Fibroblast of gingiva (primary cell): ENCODE data around the gene CHIA.
"Not testable (repeated sequence)": the region's sequence is repeated elsewhere in the genome, so short reads cannot be mapped to it uniquely, and the experiment has no call there.

Experiments used
- DNase-seq: peaks from one replicate; pipeline ENCODE4 v3.0.0-alpha.2; 2011; ENCODE audit warnings: low read depth

Gene CHIA

GRCh38 chr1:111285879-111286278 is 4.8 kb upstream of the CHIA start:
- no peak for DNase-seq

GRCh38 chr1:111286912-111287311 is 3.7 kb upstream of the CHIA start:
- DNase-seq, result no peak

DNA sequence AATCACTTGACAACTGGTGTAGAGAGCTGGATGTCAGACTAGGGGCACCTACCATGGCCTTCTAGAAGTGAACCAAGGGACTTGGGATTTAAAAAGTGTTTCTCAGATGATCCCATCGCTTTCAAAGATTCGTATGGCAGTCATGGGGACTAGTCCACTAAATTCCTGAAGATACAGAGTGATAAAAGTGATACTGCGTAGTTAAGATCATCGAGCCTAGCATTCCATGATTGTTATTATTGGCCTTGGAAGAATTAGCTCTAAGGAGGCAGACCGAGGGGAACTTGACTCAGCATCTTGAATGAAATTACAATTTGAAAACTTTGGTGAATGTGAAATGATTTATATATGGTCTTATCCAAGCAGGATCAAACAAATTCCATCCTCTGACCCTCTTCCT is 1.3 kb upstream of the CHIA start:
- no peak for DNase-seq

DNA sequence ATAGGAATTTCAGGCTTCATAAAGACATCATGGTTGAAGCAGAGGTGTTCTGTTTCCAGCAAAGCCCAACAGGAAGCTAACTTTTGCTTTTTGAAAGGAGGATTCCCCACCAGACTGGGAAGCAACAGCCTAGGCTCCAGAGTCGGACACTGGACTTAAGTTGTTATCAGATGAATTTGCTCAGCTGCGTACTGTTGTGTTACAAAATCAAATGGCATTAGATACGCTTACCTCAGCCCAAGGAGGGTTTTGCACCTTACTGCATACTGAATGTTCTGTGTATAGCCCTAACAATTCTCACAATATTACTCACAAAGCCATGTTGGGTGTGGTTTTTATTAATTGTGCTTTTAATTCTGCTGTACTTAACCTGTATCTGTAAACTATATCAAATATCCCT is 547 bp upstream of the CHIA start:
- DNase-seq, result no peak

GRCh38 chr1:111294390-111294789 is 3.7 kb downstream of the CHIA start:
- DNase-seq, result no peak

- no peak for DNase-seq
These were observed 11.7 kb downstream of the CHIA start for GRCh38 chr1:111302374-111302773.

- DNase-seq, result no peak
These were observed 19.0 kb downstream of the CHIA start for GRCh38 chr1:111309690-111310089.

GRCh38 chr1:111318523-111318922 is 27.9 kb downstream of the CHIA start:
- DNase-seq, result no peak

DNA sequence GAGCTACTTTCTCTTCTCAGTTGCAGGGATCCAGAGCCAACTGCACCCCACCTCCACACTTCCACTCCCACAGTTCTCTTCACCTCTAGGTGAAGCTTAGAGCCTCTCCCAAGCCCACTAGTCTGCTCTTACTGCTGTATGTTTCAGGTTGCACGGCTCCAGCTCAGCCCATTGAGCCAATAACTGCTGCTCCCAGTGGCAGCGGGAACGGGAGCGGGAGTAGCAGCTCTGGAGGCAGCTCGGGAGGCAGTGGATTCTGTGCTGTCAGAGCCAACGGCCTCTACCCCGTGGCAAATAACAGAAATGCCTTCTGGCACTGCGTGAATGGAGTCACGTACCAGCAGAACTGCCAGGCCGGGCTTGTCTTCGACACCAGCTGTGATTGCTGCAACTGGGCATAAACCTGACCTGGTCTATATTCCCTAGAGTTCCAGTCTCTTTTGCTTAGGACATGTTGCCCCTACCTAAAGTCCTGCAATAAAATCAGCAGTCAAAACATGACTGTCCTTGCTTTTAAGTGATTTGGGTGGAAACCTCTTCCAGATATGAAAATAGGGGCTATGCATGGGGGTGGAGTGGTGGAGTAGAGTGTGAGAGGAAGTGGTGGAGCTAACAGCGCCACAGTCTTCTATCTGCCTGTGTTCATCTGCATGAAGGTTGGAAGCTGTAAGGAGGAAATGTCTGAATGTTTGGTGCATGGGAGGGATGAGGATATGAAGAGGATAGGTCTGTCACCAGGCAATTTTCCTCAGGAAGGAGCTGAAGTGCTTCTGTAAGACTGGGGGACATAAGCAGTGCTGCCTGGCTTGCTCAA is 29.6 kb downstream of the CHIA start:
- DNase-seq, result no peak

DNA sequence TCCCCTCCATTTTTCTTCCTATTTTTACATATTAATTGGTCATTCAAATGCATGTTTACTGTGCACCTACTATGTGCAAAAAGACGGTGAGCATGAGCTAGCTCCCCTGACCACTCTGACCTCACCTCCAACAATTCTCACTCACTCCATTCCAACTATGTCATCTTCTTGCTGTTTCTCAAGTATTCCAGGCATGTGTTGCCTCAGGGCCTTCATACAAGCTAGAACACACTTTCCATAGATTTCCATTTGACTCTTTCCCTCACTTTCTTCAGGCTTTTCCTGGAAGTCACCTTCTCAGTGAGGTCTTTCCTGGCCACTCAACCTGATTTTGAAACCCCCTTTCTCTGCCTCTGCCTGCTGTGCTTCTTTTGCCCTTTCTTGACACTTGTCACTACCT is 32.6 kb downstream of the CHIA start:
- DNase-seq, result no peak

GRCh38 chr1:111332190-111332589 is 41.5 kb downstream of the CHIA start:
- no peak for DNase-seq

DNA sequence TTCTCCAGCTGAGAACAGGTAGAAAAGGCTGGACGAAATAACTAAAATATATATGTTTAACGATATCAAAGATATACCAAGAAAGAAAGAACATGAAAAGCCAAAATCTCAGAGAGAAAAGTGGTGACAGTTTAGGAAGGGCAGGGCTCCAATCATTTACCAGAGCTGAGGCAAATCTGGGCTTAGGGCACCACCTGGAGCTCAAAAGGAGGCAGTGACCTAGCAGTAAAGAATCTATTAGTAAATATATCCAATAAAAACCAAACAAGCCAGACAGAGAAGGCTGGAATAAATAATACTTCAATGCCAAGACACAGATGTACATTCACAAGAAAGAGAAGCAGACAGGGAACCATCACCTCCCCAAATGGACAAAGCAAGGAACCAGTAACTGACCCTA is 43.5 kb downstream of the CHIA start:
- DNase-seq, result peak; percentile 46

DNA sequence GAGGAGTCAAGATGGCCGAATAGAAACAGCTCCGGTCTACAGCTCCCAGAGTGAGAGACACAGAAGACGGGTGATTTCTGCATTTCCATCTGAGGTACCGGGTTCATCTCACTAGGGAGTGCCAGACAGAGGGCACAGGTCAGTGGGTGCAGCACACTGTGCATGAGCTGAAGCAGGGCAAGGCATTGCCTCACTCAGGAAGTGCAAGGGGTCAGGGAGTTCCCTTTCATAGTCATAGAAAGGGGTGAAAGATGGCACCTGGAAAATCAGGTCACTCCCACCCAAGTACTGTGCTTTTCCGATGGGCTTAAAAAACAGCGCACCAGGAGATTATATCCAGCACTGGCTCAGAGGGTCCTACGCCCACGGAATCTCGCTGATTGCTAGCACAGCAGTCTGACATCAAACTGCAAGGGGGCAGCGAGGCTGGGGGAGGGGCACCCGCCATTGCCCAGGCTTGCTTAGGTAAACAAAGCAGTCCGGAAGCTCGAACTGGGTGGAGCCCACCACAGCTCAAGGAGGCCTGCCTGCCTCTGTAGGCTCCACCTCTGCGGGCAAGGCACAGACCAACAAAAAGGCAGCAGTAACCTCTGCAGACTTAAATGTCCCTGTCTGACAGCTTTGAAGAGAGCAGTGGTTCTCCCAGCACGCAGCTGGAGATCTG is 44.7 kb downstream of the CHIA start:
- DNase-seq, result not testable (repeated sequence)

GRCh38 chr1:111338849-111339248 is 48.2 kb downstream of the CHIA start:
- DNase-seq, result not testable (repeated sequence)

- DNase-seq, result peak; percentile 77
These were observed 55.6 kb downstream of the CHIA start for GRCh38 chr1:111346089-111346885.

DNA sequence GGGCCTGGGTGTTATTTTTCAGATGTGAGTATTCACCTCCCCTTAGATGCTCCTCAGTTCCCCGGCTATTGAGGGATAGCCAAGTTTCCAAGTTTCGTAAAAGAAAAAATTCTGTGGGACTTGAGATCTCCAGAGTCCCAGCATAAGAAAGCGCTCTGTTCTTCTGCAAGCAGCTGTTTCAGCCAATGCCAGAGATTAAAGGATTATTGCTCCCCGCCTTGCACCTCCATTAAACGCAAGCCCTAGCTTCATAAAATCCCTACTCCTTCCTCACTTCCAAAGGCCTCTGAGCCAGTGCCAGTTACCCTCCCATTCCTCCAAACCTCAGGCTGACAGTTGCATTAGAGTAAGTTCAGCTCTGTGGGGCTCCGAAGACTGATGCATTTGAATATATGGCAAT is 56.4 kb downstream of the CHIA start:
- DNase-seq, result no peak

GRCh38 chr1:111351700-111352099 is 61.0 kb downstream of the CHIA start:
- no peak for DNase-seq

DNA sequence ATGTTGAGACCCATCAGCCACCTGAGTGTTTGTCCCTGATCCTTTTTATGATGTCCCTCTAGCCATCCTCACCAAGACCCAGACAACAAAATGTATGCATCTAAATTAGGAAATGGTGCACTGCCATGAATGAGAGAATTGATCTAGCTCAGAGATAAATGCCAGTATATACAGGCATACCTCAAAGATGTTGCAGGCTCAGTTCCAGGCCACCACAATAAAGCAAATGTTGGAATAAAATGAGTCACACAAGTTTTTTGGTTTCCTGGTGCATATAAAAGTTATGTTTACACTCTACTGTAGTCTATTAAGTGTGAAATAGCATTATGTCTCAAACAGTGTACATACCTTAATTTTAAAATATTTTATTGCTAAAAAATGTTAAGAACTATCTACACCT is 63.9 kb downstream of the CHIA start:
- DNase-seq, result no peak

DNA sequence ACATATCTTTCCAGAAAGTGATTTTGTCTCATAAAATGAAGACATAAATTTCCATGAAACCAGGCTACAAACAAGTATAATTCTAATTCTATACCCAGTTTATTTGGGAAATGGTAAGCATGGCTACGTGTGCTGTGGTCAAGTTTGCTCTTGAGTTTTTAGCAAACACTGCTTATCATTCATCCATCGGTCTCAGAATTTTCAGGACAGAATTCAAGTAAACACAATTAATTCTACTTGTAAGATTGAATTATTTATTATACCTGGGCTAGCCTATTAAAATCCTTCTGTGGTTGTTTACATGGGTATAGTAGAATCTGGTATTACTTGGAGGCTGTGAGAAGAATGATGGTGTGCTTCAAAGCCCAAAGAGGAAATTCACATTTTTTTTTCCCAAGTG is 68.3 kb downstream of the CHIA start:
- DNase-seq, result no peak

GRCh38 chr1:111359376-111359775 is 68.7 kb downstream of the CHIA start:
- DNase-seq, result no peak

DNA sequence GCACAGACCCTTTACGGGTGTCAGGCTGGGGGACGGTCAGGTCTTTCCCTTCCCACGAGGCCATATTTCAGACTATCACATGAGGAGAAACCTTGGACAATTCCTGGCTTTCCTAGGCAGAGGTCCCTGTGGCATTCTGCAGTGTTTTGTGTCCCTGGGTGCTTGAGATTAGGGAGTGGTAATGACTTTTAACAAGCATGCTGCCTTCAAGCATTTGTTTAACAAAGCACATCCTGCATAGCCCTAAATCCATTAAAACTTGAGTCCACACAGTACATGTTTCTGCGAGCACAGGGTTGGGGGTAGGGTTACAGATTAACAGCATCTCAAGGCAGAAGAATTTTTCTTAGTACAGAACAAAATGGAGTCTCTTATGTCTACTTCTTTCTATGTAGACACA is 69.6 kb downstream of the CHIA start:
- DNase-seq, result not testable (repeated sequence)

- DNase-seq, result no peak
These were observed 71.1 kb downstream of the CHIA start for GRCh38 chr1:111361761-111362160.

- DNase-seq, result no peak
These were observed 74.0 kb downstream of the CHIA start for GRCh38 chr1:111364690-111365089.
